ENCODE data around the gene TMEM63B.
"Not testable (repeated sequence)": the region's sequence is repeated elsewhere in the genome, so short reads cannot be mapped to it uniquely, and the experiment has no call there.

Gene TMEM63B

DNA sequence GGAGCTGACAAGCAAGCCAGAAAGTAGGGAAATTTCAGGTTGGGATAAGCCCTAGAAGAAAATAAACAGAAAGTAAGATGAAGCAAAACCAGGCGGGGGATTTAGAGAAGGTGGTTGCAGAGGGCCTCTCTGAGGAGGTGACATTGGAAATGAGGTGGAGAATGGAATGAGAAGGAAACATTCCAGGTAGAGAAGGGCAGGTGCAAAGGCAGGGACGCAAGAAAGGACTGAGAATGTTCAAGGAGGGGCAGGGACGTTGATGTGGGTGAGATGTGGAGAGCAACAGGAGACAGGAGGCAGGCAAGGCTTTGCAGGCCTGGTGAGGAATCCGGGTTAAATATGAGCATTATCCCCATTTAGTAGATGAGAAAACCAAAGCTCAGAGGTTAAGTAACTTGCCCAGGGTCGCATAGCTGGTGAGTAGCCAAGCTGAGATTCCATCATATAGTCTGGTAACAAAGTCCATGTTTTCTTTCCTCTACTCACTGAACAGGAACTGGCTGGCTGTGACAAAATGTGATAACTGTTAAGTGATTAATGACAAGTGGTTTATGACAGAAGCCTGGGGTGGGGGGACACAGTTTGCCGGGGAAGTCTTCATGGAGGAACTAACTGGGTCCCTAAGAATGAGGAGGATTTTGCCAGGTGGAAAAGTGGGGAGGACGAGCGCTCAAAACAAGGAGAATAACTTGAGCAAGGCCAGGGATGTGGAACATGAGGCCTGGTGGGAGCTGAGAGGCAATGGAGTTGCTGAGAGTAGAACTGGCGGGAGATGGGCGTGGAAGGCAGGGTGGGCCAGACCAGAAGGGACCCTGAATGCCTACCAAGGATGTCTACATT, 32.7 kb upstream of the TMEM63B start:
- DNase-seq: no peak

DNA sequence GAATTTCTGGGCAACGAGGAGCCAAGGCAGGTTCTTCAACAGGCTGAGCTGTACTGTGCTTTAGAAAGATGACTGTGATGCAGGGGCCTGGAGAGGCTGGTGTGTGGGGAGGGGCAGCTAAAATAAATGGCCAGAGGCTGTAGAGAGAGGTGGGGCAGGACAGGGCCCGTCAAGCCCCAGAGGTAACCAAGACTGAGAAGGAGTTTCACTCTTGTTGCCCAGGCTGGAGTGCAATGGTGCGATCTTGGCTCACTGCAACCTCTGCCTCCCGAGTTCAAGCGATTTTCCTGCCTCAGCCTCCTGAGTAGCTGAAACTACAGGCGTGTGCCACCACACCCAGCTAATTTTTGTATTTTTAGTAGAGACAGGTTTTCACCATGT, 32.1 kb upstream of the TMEM63B start:
- not testable (repeated sequence) for DNase-seq

DNA sequence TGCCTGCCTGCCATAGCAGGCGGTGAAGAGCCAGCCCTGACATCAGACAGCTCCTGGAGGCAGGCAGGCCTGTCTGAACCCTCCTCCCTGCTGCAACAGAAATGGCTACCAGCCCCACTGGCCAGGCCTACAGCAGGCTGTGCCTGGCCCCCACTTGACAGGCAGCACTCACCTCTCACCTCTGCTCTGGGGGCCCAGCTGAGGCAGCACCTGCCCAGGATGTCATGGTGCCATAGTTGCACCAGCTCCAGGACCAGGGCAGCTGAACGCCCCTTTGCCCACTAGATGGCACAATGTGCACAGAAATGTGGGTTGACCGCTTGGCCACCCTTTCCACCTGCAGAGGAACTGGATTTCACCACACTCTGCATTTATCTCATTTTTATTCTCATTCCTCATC, 30.7 kb upstream of the TMEM63B start:
- DNase-seq: no peak

DNA sequence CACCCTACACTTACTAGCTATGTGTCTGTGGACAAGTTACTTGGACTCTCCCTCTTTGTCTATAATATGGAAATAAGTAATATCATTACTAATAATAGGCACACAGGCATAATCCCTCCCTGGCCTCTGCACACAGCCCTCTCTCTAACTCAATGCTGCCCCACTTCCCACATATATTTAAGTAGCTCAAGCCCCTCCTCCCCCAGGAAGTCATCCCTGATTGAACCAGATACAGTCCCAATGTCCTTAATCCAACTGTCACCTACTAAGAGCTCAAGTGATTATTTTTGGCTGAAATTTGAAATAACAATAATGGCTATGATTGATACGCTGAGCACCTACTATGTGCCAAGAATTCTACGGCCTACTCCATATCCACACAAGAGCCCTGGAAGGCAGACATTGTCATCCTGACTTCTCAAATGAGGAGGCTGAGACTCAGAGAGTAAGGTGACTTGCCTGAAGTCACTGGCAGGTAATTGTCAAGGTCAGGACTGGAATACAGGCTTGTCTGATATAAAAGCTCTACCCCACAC, 29.5 kb upstream of the TMEM63B start:
- DNase-seq: no peak

DNA sequence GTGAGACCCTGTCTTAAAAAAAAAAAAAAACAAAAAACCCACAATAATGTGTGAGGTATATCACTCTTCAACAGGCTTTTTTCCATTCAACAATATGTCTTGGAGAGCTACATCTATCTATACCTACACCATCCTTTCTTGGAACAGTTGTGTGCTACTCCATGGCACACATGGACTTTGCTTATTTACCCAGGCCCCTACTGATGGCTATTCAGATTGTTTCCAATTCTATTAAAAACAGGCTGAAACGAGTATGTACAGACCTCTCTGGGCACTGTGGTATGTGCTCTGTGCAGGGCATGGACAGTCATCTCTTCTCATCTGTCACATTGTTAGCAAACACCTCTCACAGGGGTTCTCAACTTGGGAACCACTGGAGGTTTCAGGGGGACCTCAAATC, 28.2 kb upstream of the TMEM63B start:
- DNase-seq: no peak

DNA sequence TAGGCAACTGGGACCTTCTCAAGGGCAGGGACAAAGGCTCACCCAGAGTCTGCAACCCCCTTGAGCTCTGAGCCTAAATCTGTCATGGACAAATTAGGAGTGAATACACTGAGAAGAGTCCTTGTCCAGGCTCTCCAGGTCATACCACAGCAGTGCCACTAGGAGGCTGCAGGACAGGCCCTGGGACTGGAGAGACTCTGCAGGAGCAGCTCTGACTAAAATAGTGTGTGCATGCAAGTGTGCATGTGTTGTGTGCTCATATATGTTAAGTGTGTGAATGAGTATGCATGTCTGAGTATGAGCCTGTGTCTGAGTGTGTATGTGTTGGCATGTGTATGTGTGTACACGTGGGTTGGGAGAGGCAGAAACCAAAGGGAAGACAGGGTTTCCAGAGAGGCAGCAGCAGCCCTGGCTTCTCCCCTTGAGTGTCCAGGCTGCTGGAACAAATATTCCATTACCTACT, 27.2 kb upstream of the TMEM63B start:
- DNase-seq: no peak

DNA sequence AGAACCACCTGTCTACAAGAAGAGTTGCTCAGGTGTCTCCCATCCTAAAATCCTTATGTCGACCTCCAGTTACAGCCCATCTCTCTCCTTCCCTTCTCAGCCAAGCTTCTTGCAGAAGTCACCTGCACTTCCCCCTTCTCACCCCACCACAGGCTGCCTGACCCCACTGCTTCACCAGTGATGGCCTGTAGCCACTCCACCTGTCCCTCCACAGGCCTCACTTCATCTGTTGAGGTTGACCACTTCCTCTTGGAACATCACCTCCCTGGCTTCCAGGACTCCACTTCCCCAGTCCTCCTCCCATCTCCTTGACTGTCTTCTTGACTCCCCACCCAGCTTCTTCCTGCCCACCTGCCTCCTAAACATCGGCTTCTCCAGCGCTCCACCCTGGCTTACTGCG, 25.5 kb upstream of the TMEM63B start:
- no peak for DNase-seq

DNA sequence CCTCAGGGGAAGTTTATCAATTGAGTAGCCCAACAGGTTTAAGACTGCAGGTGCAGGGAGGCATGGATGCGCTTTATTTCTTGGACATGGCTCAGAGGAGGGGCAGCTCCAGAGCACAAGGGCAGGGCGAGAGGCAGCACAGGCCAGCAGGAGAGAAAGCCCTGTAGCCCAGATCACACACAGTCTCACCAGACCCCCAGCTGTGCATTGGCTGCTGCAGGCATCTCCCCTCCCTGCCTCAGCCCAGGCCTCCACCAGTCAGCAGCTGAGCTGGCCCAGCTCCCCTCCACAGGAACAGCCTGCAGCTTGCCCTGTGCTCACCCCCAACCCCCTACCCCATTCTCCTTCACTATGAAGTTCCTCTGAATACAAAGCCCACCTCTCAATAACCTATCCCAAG, 24.8 kb upstream of the TMEM63B start:
- DNase-seq: no peak

DNA sequence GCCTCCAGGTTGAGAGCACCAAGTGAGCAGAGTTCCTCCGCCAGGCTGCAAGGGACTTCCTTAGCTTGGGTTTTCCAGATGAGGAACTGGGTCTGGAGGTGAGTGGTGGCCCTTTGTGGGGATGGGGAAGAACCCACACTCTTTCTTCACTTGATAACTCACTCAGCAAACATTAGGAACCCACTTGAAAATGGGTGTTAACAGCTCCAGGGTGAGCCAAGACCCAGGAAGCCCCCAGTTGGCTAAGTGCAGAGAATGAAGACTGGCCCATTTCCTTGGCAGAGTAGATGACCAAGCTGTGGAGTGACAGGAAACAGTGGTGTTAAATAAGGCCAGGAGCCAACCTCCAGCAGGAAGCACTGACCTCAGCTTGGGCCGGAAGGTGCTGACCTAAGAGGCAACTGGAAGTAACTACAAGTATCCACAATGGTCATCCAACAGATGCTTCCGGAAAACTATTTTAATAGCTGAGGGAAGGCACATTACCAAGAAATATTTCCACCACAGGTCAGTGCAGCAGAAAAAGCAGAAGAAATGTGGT, 22.8 kb upstream of the TMEM63B start:
- DNase-seq: no peak

DNA sequence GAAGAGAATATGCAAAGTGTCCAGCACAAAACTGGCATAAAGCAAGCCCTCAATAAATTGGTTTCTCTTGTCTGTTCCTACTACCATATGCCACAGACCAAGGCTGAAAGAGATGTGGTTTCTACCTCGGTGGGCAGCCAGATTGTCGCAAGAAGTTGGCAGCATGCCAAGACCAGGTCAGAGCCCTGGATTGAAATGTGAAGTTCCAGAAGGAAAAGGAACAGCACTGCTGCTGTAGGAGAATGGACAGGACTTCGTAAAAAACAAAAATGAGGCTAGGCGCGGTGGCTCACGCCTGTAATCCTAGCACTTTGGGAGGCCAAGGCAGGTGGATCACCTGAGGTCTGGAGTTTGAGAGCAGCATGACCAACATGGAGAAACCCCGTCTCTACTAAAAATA, 22.2 kb upstream of the TMEM63B start:
- no peak for DNase-seq

DNA sequence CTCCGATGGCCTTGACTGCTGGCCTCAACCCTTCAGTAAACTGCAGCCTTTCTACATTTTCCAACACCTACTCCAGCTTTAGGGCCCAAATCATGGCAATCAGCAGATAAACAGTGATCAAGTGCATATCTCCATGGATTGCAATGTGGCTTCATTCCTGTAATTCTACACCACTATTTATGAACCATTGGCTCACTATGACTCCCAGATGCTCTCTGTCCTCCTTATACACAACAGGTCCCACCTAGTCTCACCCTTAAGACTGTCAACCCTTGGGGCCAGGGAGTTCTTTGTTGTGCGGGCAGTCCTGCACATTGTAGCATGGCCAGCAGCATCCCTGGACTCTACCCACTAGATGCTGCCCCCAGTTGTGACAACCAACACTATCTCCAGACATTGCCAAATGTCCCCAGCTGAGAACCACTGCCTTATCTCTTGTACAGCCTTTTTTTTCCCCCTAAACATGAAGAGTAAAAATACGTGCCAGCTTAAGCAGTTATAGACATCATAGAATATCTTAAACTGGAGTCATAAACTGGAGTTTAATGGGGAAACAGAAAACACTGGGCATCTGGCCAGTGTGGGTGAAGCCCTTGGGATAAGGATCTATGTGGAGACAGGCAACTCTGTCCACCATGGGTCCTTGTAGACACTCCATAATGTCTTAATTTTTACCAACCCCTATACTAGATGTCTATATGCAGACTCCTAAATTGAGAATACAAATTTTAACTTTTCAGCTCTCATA, 21.2 kb upstream of the TMEM63B start:
- no peak for DNase-seq

DNA sequence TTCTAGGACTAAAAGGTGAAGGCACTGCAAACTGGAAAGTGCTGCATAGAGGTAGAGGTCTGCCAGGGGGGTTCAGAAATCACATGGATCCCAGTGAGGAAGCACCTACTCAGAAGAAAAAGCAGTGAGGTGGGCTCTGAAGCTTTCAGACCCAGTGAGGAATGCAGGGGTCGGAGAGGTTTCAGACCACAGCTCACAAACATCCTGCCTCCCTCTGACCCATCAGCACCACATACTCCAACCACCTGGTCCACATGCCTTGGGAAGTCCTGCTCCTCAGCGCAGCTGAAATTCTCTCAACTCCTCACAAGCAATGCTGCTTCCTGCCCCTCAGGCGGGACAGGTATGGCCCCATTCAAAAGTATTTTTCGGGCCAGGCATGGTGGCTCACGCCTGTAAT, 20.3 kb upstream of the TMEM63B start:
- DNase-seq: no peak

DNA sequence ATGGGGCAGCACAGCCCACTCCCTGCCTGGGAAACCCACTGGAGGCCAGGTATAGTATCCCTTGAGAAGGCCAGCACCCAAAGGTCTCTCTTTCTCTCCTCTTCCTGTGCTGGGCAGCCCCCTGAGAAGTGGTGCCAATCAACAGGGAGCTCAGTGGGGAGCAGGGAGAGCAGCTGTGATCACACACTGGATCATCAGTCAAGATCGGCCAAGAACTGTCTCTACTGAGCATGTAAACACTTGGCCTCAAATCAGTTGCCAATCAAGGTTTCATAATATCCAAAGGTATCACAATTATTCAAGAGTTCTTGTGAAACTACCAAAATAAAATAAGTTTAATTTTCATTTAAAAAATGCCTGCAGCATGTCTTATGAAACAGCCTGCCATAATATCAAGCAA, 18.9 kb upstream of the TMEM63B start:
- DNase-seq: no peak

DNA sequence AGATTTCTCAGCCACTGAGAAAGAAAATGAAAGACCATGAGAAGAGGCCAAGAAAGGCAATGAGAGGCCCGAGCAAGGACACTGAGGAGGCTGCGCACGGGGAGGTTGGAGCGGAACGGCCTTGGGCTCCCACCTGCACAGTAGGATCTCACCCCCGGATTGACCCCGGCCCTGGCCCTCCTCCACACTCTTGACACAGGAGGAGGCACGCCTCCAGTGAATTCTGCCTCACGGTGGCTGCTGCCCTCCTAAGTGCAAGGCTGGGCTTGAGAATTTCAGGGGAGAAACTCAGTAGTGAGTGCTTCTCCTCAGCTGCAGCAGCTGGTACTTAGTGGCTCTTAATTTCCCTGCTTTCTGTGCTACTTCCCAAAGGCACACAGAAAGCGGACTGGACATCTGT, 18.1 kb upstream of the TMEM63B start:
- no peak for DNase-seq

DNA sequence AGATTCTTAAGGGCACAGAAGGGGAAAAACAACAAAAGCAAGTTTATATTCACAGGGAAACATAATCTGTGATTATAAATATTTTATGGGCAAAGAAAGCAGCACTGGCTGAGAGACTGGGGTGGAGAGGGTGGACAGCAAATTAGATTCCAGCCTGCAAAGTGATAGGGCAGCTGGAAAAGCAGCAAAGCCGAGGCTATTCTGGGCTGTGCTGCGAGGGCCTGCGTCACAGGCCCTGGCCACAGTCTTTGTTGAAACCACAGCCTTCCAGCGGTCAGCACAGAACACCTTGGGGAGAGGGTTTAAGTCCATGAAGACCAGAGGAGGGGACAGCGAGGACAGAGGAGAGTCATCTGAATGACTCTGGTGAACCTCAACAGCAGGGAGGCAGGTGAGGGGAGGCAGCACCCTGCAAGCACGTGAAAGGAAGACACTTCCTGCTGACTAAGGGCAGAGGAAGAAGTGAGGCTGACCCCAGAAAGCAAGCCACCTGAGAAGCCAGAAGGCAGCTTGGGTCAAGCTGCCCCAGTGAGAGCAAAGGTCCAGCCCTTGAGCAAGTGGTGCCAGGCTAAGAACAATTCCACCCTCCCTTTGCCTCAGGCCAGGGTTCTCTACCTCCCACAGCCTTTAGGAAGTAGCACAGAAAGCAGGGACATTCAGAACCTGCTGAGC, 17.2 kb upstream of the TMEM63B start:
- no peak for DNase-seq

DNA sequence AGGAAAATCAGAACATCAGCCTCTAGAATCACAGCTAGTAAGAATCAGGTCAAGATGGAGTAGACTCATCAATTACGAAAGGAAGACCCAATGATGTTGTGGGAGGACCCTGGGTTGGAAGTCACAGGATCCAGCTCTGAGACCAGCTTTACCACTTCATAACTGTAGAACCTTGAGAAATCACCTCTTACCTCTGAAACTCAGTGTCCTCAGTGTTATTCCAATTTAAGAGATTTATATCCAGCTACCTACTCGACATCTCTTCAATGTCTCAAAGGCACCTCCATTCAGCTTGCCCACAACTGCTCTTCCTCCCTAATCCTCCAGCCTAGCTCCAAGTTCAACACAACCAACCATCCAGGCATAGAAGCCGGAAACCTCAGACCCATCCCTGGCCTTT, 16.4 kb upstream of the TMEM63B start:
- DNase-seq: no peak

DNA sequence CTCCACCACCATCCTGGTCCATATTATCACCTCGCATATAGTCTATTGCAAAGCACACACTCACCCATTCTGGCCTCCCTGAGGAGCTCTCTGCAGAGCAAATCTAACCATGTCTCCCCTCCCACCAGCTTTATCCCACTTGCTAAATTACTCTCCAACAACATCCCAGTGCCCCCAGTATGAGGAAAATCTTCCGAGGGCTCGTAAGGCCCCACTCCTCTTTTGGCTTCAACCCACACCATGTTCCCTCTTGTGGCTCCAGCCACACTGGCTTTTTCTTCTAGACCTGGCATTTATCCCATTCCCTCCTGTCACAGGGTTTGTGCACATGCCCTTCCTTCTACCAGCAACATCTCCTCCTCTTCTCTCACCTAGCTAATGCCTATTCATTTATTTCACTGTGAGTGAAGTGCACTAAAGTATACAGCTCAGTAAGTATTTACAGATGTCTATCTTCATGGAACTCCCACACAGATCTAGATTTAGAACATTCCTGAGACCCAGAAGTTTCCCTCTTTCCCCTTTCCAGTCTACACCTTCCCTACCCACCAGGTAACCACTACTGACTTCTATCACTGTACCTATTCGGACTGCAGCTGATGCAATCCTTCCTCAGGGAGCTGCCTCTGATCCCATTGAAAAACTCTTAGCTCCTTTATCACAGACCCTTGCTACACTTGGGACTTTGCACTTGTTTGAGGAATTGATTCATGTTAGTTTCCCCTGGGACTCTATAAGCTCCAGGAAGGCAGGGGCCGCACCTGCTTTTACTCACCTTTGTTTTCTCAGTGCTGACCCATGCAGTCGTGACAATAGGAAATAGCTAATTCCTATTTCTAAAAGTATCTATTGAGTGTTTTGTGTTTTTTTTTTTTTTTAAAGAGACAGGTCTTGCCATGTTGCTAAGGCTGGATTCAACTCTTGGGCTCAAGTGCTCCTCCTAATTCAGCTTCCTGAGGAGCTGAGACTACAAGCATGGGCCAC, 15.6 kb upstream of the TMEM63B start:
- DNase-seq: no peak

DNA sequence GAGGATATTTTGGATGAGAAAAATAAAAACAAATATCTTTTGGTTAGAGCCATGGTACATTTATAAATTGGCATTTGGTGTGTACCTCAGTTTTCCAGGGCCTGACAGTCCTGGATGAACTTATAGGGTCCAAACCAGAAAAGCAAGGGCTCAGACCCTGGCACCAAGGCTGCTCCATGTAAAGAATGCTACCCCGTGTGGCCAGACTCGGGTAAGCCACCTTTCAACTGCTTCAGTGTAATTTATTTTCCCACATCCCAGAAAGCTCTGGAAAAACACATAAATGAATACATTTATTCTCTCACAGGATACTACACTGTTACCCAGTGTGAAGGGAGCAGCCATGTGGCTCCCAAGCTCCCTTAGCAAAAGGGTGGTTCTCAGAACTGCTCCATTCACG, 13.9 kb upstream of the TMEM63B start:
- DNase-seq: no peak

DNA sequence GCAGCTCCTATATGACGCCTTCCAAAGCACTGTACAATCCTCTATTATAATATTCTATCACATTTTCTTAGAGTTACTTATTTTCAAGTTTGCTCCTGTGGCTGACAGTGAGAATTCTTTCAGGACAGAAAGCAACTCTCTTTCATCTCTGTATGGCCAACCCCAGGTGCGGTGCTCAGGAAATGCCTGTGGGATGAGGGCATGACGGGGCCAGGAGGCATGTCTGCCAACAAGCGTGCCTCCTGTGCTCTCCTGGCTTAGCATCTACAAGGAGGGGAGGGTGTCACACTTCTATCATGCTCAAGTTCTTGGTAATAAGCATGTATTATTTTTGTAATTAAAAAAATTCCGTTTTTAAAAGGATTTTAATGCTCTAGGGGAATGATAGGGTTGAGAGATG, 11.5 kb upstream of the TMEM63B start:
- DNase-seq: no peak

DNA sequence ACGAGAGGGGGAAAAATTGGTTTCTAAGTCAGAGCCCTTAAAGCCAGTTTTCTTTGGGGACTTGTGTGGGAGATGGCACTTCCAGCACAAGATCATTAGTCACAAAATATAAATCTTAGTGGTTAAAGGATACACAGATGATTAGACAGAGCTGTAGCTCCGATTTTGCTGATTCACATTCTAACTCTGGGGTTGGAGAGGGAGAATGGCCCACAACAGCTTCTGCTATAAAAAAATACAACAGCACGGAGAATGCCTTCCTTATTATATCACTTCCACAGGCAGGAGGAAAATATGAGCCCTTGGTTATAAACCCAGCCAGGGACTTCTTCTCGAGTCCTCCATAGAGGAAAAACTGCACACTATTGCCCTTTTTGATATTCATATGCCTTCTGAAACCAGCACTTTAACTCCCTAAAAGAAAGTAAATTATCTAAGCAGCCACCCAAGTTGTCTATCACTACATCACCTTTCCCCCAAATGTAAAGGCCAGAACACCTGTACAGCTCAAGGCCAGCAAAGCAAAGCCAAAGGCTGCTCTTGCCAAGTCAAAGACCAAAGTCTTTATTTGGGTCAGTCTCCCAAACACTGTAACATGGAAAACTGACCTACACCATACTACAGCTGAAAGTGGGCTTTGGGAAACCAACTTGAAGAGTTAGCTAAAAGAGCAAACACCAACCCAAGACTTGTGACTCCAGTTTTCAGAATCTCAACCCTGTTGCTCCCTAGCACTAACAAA, 10.5 kb upstream of the TMEM63B start:
- DNase-seq: no peak

DNA sequence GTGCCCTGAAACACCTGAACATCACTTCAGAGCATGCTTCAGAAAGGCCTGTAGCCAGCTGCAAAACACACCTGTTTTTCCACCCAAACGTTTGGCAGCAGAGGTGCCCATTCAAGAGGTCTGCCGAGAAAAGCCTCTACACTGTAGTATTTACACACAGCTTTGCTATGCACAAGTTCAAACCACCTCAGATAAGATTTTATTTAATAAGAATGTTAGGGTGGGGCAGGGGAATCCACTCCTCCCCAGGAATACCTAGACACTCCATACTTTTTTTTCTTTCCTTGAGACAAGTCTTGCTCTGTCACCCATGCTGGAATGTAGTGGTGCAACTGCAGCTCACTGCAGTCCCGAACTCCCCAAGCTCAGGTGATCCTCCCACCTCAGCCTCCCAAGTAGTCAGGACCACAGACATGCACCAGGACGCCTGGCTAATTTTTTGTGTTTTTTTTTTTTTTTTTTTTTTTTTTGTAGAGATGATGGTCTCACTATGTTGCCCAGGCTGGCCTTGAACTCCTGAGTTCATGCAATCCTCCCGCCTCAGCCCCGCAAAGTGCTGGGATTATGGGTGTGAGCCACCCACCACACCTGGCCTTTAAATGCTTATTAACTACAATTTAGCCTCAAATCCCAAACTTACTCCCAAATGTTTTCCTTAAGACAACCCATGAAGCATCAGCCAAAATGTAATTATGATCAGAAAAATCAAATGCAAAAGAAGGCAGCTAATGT, 9.8 kb upstream of the TMEM63B start:
- DNase-seq: no peak

All from NCI-H187 treated with DMSO at 0.1 percent for 48 hours (cell line).